ENCODE measurements around the gene CCDC39.

- TF ChIP-seq SP1 (CRISPR knock-in tag; IDR thresholded peaks at IDR 0.05) (no peak), RAD51 (IDR thresholded peaks at IDR 0.05; ENCODE audit: borderline replicate concordance, low read depth) (no peak), ARNT (IDR thresholded peaks at IDR 0.05) (no peak), FOXM1 (IDR thresholded peaks at IDR 0.05; ENCODE audit: low read depth) (no peak), FOXM1 (CRISPR knock-in tag; IDR thresholded peaks at IDR 0.05; ENCODE audit: low read depth) (no peak), ZKSCAN1 (IDR thresholded peaks at IDR 0.05; ENCODE audit: low read depth, low read length) (no peak), CBX5 (IDR thresholded peaks at IDR 0.05; ENCODE audit: borderline replicate concordance, low read depth) (no peak)
These were observed 1.1 kb downstream of the CCDC39 start for GRCh38 chr3:180678231-180678630.

Measured in K562 (cell line).